Keratinocyte (primary cell): ENCODE measurements around the gene NUDT12. TPM values are rescaled to one million over a fixed set of nuclear protein-coding genes. Genes with fewer than 3 reads are reported as not detected.

Experiments used
- DNase-seq: peaks from one replicate; pipeline ENCODE4 v3.0.0-alpha.2; 2011; ENCODE audit warnings: low read depth, missing footprints, low spot score
- FAIRE-seq: peaks from 2 replicates; lab custom pipeline; 2011; peaks lifted over from hg19 to GRCh38; lab: Jason Lieb, UNC
- H2AFZ ChIP-seq: 2 replicates; pipeline ENCODE4 v1.6.0; 2012; ENCODE audit warnings: low read length, control low read depth, inconsistent platforms; ENCODE audit not compliant: control insufficient read depth
- H3K27ac ChIP-seq: 2 replicates; pipeline ENCODE4 v1.5.1; 2011; ENCODE audit warnings: low read length; ENCODE audit not compliant: control insufficient read depth, insufficient read depth
- H3K27me3 ChIP-seq: 3 replicates; pipeline ENCODE4 v1.6.0; 2011; ENCODE audit warnings: low read length; ENCODE audit not compliant: control insufficient read depth, insufficient read depth; ENCODE audit errors: extremely low read depth
- H3K36me3 ChIP-seq, 2 experiments: 2 replicates in 1 of 2; 3 replicates in 1 of 2; pipeline ENCODE4 v1.5.1; 2011; ENCODE audit warnings: low read length in 2 of 2, mild to moderate bottlenecking in 1 of 2; ENCODE audit not compliant: control insufficient read depth in 2 of 2, insufficient read depth in 2 of 2; ENCODE audit errors: extremely low read depth in 1 of 2
- H3K4me1 ChIP-seq: 3 replicates; pipeline ENCODE4 v1.5.1; 2011; ENCODE audit warnings: low read length; ENCODE audit not compliant: control insufficient read depth, insufficient read depth; ENCODE audit errors: extremely low read depth
- H3K4me2 ChIP-seq: 3 replicates; pipeline ENCODE4 v1.6.0; 2011; ENCODE audit warnings: low read depth, low read length; ENCODE audit not compliant: control insufficient read depth, insufficient read depth; ENCODE audit errors: extremely low read depth
- H3K4me3 ChIP-seq, 3 experiments: fragments of 200-600 bp in 1 of 3; sonication (generic) in 1 of 3; 2 replicates in 2 of 3; 3 replicates in 1 of 3; pipeline ENCODE4 v1.5.1; 2011 to 2016; ENCODE audit warnings: low read length in 3 of 3, mild to moderate bottlenecking in 3 of 3, control low read depth in 2 of 3, inconsistent platforms in 1 of 3, low read depth in 1 of 3, mixed read lengths in 1 of 3, mixed run types in 1 of 3, moderate library complexity in 1 of 3; ENCODE audit not compliant: control insufficient read depth in 2 of 3, insufficient read depth in 2 of 3; ENCODE audit errors: extremely low read depth in 1 of 3
- H3K79me2 ChIP-seq: 2 replicates; pipeline ENCODE4 v1.6.0; 2012; ENCODE audit warnings: low read length; ENCODE audit not compliant: control insufficient read depth, insufficient read depth
- H3K9ac ChIP-seq: 3 replicates; pipeline ENCODE4 v1.6.0; 2011; ENCODE audit warnings: low read length; ENCODE audit not compliant: control insufficient read depth, insufficient read depth; ENCODE audit errors: extremely low read depth
- H3K9me1 ChIP-seq: 3 replicates; pipeline ENCODE4 v1.6.0; 2011; ENCODE audit warnings: low read length; ENCODE audit not compliant: control insufficient read depth, insufficient read depth; ENCODE audit errors: extremely low read depth
- H3K9me3 ChIP-seq: 2 replicates; pipeline ENCODE4 v1.5.1; 2012; ENCODE audit warnings: low read depth, low read length; ENCODE audit not compliant: control insufficient read depth
- H4K20me1 ChIP-seq: 3 replicates; pipeline ENCODE4 v1.6.0; 2011; ENCODE audit warnings: low read length; ENCODE audit not compliant: control insufficient read depth, insufficient read depth; ENCODE audit errors: extremely low read depth
- CTCF ChIP-seq, 3 experiments: IDR thresholded peaks in 1 of 3; conservative IDR thresholded peaks in 1 of 3; optimal IDR thresholded peaks in 1 of 3; 2 replicates in 2 of 3; 3 replicates in 1 of 3; pipeline versions ENCODE3 to v1.5.1; 2011; ENCODE audit warnings: low read length in 3 of 3, mild to moderate bottlenecking in 3 of 3, moderate library complexity in 2 of 3, control low read depth in 1 of 3, inconsistent platforms in 1 of 3; ENCODE audit not compliant: insufficient read depth in 2 of 3; ENCODE audit errors: extremely low read depth in 1 of 3
- EZH2 ChIP-seq: IDR thresholded peaks from one replicate; pipeline ENCODE4 v1.6.1; 2012; ENCODE audit warnings: inconsistent platforms, mild to moderate bottlenecking, low read length, moderate library complexity
- dilution Hi-C: fragments of 300-500 bp; cut with MboI; formaldehyde crosslinking; loops from one replicate; pipeline ENCODE4 v1.7.0; 2020; ENCODE audit warnings: low sequenced_read_pairs; ENCODE audit not compliant: extremely low pct_ligation_motif_present
- polyA plus RNA-seq, 5 experiments: library from polyadenylated mRNA; depleted of rRNA in 3 of 5; stranded (reverse) in 3 of 5; stranded (forward) in 1 of 5; unstranded in 1 of 5; fragments of >200 nt; gene quantifications; 1 replicate in 1 of 5; 2 replicates in 3 of 5; 3 replicates in 1 of 5; pipeline versions ENCODE4 v1.2.1 to v1.2.3, GENCODE V29; 2011 to 2012; ENCODE audit warnings: missing spikeins in 2 of 5, low read depth in 1 of 5, low replicate concordance in 1 of 5

NUDT12 gene
- polyA plus RNA-seq, 1 donor (not counting 4 experiments of a cell fraction or from before 2014, with no cell fraction given): 17.6 TPM

GRCh38 chr5:103572454-103572853 is 9.9 kb upstream of the NUDT12 start:
- Histone ChIP-seq H3K36me3 (no peaks in the 10 kb centered on the region), H3K4me3 (no peak overlapping the region), H3K9me3 (no peaks in the 10 kb centered on the region), H4K20me1 (no peaks in the 10 kb centered on the region), H3K4me1 (no peaks in the 10 kb centered on the region), H3K4me2 (no peak overlapping the region), H3K27me3 (no peaks in the 10 kb centered on the region), H3K27ac (no peak overlapping the region), H3K9ac (no peak overlapping the region), H3K79me2 (no peaks in the 10 kb centered on the region), H2AFZ (no peak overlapping the region), H3K9me1 (no peaks in the 10 kb centered on the region)
- dilution Hi-C loops: no loop called here
- FAIRE-seq (no peak), DNase-seq (no peak)
- TF ChIP-seq CTCF (optimal IDR thresholded peaks at IDR 0.05 in 1 of 3, IDR thresholded peaks at IDR 0.05 in 1 of 3, conservative IDR thresholded peaks at IDR 0.05 in 1 of 3; ENCODE audit: extremely low read depth in 1 of 3, insufficient read depth in 2 of 3, low read length in 3 of 3): no peak
- TF ChIP-seq EZH2: no peak

GRCh38 chr5:103571730-103572129 is 9.1 kb upstream of the NUDT12 start:
- H3K4me3 ChIP-seq: no peak overlapping the region
- FAIRE-seq: no peak

More at GRCh38 chr5:103571730-103572129, 9.1 kb upstream of the NUDT12 start:
- H3K79me2 ChIP-seq: no peaks in the 10 kb centered on the region
- no peak overlapping the region for H3K27ac ChIP-seq
- H3K9me1 ChIP-seq: no peaks in the 10 kb centered on the region
- no peak for DNase-seq
- H3K4me2 ChIP-seq: no peak overlapping the region
- no peaks in the 10 kb centered on the region for H3K36me3 ChIP-seq
- no peaks in the 10 kb centered on the region for H3K4me1 ChIP-seq
- dilution Hi-C loops: no loop called here
- H3K9me3 ChIP-seq: no peaks in the 10 kb centered on the region
- no peak overlapping the region for H3K9ac ChIP-seq
- no peak for TF ChIP-seq EZH2
- no peaks in the 10 kb centered on the region for H3K27me3 ChIP-seq
- H2AFZ ChIP-seq: no peak overlapping the region
- H4K20me1 ChIP-seq: no peaks in the 10 kb centered on the region
